GM20431 (cell line): ENCODE measurements around the gene ZHX3.

Experiments
- in situ Hi-C: fragments of 300-500 bp; cut with MseI, MboI; formaldehyde crosslinking; loops from one replicate; pipeline ENCODE4 v1.15.0; 2020; ENCODE audit warnings: low sequenced_read_pairs; ENCODE audit not compliant: unreplicated experiment

The ZHX3 gene

DNA sequence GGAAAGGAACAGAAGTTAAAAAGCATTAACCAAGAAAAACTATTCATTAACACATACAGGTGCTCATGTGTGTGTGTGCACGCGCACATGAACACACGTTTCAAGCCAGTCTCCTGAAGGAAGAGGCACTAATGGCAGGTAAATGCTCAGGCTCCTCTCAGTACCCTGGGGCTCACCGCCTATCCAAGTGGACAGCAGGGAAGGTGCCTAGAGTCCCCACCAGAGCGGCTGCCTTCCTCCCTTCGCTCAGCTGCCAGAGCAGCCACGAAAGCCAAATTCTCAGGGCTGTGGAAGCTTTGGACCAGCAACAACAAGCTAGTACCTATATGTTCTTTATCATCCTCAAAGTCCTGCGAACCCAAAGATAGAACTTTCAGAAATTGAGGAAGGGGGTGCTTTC, 137.6 kb downstream of the ZHX3 start:
- in situ Hi-C loops = loop anchor here (10.0 kb wide), 1 partner anchor 165 kb away; the partner anchor contains the start of gene LPIN3

DNA sequence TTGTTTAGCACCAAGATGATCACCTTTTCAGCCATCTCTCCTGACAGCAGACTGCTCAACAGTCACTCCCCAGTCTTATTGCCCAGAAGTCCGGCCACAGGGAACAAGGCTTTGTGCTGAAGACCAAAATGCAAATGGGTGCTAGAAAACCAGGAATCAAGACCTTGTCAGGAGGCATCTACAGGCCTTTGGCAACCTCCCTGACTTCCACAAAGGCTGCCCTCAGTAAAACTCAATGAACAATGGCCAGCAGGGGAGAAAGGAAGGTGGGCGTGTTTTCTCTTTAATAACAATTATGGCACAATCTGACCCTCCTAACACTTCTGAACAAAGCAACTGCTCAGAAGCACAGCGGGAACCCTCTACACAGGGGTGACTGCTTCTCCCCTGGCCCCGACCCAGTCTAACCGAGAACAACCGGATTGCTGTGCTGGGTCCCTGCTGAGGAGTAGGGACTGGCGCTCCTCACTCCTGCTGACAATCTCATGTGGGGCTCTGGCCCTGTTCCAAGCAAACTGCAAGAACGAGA, 138.6 kb downstream of the ZHX3 start:
- in situ Hi-C loops = no loop called here

DNA sequence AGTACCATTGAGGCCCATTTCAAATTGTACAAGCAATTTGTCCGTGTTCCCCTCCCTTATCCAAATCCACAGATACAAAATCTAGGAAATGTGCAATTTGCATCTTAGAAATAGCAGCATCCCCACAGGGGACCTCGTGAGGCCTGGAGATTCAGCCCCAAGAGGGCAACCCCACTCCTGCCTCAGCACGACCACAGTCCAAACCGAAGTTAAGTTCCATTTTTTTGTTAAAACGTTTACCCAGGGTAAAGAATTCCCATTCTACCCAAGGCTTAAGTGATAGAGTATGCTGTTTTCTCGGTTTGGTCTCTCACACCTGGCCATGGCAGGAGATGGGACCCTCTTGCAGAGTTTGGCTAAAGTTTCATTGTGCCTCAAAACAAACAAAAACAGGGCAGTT, 139.0 kb downstream of the ZHX3 start:
- in situ Hi-C loops = no loop called here

DNA sequence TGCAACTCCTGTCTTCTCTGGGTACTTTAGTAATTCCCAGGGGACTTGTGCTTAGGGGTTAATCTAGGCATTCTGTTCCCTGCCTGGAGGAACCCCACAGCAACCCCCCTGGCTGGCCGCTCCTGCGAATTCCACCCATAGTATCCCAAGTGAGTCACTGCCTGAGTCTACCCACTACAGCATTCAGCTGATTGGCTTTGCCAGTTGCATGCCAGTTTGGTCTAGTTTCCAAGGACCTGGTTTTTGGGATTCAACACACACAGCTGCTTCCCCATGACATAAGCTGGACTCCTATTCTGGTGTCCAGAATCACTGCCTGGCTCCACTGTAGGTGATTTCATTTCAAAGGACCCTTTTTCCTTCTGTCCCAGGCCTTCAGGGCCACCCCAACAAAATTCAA, 139.9 kb downstream of the ZHX3 start:
- in situ Hi-C loops = no loop called here

DNA sequence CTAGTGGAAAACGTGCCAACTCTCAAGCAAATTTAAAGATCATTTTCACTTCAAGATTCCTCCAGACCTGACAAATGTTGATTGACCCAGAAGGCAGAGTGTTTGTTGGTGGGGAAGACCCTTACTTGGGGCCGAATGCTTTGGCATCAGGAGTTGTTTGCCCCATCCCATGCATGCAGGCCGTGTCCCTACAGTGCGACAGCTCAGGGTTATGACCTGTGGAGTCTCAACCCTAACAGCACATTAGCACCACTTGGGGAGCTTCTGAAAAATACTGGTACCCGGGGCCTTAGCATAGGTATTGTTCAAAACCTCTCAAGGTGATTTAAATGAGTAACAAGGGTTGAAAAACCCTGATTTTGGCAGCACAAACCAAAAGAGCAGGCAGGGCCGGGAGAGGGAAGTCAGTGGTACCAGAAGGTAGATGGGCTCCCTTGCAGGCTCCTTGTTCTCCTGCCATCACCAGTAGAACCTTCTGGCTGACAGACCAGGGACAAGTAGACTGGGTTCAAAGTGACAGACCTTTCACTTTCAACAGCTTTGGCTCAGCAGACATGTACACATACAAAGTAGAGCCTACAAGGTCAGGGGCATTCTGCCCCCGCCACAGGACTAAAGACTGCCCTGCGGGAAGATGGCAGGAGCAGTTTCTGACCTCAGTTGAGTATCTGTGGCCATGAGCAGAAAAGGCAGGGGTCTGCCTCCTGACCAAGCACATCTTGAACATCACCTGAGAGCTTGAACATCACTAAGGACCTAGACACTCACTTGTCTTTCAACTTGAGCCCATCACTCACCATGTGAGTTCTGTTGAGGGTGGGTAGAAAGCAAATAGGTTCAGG, 140.6 kb downstream of the ZHX3 start:
- in situ Hi-C loops = no loop called here

DNA sequence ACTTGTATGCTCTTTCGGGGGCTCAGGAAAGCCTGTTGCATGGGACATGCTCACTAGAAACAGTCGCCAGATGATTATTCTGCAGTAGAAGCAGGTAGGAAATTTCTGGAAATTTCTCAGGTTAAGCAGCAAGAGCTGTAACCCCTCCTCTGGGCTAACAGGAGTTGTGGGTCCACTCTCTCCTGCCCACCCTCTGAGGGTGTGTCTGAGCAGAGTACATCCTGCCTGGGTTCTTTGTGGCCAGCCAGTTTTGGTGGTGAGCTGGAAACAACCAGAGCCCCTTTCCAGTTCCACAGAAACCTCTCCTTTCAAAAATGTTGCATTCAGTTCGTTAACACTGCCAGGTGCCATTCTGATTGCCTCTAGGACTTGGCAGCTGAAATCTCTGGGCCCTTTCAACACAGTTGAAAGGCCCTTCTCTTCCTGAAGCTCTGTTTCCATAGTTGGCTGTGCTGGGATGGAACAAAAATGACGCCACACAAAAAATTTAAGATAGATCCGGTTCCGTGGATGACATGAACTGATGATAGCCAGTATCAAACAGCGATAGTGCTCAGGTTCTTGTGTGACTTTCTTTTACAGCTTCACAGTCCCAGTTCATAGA, 141.7 kb downstream of the ZHX3 start:
- in situ Hi-C loops = no loop called here

DNA sequence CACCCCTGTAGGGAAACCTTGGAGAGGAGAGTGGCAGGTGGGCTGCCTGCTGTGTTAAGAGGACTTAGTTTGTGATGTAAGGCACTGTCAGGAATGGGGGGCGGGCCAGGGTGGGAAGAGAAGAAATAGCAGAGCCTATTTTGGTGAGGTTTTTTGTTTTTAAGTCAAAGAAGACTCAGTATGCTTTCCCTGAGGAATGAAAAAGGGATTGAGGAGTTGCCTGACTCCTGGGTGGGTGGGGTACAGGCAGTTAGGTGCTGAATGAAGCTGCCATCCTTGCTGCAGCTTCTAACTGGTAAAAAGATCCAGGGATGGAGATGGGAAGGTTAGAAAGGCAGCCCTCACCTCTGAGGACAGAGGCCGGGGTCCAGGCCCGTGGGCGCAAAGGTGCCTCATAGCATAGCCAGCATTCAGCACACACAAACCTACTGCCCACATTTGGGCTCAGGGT, 142.3 kb downstream of the ZHX3 start:
- in situ Hi-C loops = no loop called here

DNA sequence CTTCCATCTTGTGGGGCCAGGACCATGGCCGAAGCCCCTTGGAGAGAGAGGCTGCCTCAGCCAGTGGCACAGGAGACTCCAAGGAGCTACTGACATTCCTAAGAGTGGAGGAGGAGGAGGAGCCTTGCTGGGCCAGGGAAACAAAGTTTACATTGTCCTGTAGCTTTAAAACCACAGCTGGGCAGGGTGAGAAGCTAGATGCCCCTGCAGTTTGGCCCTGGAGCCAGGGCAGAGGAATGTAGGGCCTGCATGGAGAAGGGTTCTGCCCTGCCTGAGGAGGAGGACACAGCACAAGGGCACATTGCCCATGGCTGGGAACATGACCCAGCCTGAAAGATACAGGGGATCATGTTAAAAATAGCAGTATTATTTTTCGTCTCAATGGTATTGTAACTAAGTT, 142.7 kb downstream of the ZHX3 start:
- in situ Hi-C loops = no loop called here

DNA sequence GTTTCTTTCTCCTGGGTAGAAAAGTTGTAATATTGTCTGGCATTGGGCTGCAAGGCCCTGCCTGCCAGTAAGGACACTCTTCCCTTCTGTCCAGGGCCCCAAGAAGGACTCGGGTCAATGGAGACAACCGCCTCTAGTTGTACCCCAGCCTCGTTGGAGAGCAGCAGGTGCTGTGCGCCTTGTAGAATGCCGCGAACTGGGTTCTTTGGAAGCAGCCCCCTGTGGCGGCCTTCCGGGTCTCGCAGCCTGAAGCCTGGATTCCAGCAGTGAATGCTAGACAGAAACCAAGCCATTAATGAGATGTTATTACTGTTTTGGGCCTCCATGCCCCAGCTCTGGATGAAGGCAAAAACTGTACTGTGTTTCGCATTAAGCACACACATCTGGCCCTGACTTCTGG, 143.2 kb downstream of the ZHX3 start:
- in situ Hi-C loops = no loop called here

DNA sequence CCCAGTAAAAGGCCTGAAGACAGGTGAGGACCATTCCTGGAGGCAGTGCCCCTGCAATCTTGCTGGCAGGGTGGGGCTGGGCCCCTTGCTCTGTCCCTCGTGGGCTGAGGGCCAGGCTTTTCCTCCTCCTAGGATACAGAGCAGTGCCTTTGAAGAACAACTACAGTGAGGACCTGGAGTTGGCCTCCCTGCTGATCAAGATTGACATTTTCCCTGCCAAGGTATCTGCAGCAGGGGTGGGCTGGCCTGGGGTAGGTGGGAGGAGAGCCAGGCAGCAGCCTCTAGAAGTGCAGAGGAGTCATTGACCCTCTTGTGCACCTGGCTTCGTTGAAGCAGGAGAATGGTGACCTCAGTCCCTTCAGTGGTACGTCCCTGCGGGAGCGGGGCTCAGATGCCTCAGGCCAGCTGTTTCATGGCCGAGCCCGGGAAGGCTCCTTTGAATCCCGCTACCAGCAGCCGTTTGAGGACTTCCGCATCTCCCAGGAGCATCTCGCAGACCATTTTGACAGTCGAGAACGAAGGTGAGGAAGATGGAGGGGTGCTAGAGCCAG, 143.7 kb downstream of the ZHX3 start:
- in situ Hi-C loops = no loop called here

DNA sequence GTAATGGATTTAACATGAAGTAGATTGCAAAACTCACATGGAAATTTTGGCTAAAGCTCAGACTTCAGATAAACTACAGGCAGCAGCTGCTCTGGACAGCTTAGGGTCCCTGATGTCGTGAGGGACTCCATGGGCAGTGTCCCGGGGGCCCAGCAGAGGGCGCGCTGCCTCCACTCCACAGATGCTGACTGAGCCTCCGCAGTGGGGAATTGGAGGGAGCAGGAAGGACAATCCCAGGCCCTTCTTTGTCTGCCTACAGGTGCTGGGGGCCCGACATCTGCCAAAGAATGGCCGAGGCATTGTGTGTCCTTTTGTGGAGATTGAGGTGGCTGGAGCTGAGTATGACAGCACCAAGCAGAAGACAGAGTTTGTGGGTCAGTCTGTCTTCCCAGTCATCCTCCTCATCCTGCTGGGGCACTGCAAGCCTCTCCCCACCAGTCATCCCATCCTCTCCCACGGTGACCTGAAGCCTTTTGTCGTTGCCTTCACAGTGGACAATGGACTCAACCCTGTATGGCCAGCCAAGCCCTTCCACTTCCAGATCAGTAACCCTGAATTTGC, 144.3 kb downstream of the ZHX3 start:
- in situ Hi-C loops = no loop called here

DNA sequence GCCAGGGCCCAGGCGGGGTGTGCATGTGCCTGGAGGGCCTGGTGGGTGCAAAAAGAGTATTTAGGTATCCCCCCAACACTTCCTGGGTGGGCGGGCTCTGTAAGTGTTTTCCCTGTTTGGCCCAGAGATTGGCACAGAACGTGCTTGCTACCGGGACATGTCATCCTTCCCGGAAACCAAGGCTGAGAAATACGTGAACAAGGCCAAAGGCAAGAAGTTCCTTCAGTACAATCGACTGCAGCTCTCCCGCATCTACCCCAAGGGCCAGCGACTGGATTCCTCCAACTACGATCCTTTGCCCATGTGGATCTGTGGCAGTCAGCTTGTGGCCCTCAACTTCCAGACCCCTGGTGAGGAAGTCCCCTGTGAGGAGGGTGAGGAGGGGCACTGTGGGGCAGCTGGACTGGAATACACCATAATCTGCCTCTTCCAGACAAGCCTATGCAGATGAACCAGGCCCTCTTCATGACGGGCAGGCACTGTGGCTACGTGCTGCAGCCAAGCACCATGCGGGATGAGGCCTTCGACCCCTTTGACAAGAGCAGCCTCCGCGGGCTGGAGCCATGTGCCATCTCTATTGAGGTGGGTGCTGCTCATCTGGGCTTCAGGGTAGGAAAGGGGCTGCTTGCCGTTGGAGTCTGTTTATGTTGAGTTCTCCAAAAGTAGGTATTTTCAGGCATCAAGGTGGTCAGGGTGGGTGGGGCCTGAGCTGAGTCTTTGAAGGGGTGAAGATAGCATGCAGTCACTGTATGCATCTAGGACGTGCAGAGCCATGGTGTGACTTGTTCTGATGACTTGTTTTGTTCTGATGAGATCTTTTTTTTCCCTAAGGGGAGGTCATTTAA, 145.0 kb downstream of the ZHX3 start:
- in situ Hi-C loops = no loop called here

DNA sequence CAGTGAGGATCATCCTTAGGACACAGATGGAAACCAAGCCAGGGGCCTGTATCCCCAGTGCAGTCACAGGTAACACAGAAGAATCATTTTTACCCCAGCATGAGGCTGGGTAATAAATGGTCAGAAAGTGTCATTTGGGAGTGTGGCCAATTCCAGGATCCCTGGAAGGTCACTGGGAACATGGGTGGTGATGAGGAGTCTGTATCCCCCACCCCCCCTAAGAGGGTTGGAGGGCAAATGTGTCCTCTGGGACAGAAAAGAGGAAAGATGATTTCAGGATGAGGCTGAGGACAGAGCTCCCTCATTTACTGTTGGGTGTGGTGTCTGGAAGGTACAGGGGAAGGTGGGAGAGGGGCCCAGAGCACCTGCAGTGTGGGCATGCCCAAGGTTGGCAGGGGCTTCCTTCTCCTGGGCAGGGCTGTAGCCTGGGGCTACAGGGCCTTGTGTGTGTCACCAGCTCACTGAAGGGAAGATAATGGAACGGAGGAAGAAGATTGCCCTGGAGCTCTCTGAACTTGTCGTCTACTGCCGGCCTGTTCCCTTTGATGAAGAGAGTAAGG, 145.7 kb downstream of the ZHX3 start:
- in situ Hi-C loops = no loop called here

DNA sequence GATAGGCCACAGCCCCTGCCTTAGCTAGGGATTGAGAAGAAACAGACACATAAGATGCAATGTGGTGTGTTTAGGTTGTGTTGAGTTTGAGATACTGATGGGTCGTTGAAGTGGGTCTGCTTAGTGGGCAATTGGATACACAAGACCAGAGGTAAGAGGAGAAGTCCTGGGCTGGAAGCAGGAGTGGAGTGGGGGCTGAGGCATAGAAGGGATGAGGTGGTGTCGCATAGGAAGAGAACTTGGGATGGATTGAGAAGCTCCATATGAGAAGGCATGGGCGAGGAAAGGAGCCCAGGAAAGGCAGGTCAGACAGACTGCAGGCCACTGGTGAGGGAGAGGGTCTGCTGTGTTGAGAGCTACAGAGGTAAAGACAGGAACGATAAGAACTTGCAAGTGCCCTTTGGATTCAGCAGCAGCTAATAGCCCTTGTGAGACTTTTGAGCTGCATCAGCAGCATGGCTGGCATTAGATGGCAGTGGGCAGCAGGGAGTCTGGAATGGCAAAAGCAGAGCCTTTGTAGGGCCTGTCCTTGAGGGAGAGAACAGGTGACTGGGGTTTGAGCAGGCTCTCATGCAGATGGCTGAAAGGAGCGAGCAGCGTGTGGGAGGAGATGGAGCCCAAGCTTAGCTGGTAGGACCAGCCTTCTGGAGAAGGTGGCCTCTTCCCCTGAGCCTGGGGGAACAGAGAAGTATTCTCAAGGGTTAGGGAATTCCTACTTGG, 147.0 kb downstream of the ZHX3 start:
- in situ Hi-C loops = no loop called here

DNA sequence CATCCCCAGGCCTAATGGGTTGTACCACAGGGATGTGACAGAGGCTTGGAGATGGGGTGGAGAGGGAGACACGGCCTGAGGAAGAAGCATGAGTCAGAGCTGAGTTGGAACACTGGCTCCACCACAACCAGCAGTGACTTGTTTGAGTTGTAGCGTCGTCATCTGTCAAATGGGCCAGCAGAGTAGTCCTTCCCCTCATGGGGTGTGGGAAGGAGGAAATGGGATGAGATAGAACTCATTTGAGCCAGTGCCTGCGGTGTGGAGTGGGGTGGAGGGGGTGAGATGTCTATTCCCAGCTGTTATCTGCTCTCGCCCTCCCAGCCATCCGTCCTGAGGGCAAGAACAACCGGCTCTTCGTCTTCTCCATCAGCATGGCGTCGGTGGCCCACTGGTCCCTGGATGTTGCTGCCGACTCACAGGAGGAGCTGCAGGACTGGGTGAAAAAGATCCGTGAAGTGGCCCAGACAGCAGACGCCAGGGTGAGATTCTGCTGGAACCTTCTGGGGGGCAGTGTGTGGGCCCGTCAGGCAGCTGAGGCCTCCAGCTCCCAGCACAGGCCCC, 147.7 kb downstream of the ZHX3 start:
- in situ Hi-C loops = no loop called here

DNA sequence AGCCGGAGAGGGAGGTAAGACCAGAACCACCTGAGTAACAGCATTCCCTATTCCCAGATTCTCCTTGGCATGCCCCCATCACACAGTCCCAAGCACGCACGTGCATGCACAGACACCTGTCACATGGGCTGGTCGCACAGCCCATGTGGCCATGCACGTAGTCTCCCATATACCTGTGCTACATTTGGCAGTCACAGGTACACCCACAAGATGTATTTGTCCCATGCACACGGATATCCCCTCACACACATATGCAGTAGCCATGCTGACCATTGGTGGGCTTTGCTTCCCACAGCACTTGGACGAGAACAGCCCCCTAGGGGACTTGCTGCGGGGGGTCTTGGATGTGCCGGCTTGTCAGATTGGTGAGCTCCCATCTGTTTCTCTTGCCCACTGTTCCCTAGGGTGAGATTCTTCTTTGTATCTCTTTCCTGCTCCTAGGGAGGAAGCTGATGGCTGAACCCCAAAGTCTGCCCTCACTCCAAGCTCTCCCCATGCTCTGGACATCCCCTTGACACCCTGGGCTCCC, 148.3 kb downstream of the ZHX3 start:
- in situ Hi-C loops = no loop called here

DNA sequence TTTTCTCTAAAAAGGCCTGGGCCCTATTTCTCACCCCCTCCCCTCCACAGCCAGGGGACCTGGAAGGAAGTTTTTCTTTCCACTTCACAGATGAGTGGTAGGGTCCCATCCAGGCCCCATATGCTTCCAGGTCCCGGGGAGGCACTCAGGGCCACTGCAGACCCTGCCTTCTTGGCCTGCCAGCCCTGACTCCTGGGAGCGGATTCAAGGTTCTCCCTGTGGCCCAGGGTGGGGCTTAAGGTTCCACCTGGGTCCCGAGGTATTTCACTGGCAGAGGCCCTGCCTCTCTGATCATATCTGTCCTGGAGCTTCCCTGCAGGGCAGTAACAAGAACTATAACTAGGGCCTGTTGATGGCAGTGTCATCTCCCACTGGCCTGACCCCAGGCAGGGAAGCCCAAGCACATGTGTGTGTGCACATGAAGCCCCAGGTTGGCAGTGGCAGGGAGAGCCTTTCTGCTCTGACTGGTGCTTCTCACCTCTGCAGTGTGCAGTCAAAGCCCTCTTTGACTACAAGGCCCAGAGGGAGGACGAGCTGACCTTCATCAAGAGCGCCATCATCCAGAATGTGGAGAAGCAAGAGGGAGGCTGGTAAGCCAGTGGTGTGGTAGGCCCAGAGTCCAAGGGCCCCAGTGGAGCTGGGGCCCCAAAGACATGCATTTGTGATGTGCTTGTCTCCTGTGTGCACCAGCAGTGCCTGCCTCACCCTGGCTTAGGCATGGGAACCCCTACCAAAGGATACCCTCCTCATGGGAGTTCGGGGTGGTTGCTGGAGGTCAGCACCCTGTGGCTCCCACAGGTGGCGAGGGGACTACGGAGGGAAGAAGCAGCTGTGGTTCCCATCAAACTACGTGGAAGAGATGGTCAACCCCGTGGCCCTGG, 149.0 kb downstream of the ZHX3 start:
- in situ Hi-C loops = no loop called here
